ENCODE results near the gene CRIP1. TPM values are rescaled to one million over a fixed set of nuclear protein-coding genes. Genes with fewer than 3 reads are reported as not detected.

The CRIP1 gene
- total RNA-seq, 2 experiments from 2014 or later: 93.9 to 95.7 TPM

DNA sequence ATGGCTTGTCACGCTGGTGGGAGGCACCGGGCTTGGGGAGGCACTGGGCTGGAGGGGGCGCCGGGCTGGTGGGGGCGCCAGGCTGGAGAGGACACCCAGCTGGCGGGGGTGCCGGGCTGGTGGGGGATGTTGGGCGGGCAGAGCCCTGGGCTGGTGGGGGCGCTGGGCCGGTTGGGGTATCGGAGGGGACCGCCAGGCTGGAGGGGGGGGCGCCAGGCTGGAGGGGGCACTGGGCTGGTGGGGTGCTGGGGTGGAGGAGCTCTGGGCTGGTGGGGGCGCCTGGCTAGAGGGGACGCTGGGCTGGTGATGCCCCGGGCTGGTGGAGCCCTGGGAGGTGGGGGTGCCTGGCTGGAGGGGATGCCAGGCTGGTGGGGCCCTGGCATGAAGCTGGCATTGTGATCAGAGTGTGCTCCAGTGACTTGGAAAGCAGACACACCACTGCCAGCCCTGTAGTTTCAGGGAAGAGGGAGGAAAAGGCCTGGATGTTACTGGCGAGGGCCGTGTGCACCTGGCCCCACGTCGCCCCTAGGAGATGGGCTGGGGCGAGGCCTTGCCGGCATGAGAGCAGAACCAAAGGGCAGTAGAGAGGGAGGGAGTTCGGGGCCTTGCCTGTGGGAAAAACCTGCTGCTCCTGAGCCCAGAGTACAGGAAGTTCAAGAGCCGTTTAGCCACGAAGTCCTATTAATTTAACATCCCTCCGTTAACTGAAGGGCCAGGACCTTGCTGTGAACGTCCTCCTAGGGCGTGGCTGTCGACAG is 17.4 kb downstream of the CRIP1 start:
- intact Hi-C loops (cut with micrococcal nuclease): no loop called here
- no peak overlapping the region for H3K27ac Mint-ChIP-seq
- H3K4me1 Mint-ChIP-seq (ENCODE audit: low read depth): no peaks in the 10 kb centered on the region
- ATAC-seq (no peak), DNase-seq (no peak)
- no peak overlapping the region for H3K4me3 Mint-ChIP-seq
- TF ChIP-seq, protein P1, sequence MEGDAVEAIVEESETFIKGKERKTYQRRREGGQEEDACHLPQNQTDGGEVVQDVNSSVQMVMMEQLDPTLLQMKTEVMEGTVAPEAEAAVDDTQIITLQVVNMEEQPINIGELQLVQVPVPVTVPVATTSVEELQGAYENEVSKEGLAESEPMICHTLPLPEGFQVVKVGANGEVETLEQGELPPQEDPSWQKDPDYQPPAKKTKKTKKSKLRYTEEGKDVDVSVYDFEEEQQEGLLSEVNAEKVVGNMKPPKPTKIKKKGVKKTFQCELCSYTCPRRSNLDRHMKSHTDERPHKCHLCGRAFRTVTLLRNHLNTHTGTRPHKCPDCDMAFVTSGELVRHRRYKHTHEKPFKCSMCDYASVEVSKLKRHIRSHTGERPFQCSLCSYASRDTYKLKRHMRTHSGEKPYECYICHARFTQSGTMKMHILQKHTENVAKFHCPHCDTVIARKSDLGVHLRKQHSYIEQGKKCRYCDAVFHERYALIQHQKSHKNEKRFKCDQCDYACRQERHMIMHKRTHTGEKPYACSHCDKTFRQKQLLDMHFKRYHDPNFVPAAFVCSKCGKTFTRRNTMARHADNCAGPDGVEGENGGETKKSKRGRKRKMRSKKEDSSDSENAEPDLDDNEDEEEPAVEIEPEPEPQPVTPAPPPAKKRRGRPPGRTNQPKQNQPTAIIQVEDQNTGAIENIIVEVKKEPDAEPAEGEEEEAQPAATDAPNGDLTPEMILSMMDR (IDR thresholded peaks at IDR 0.05): no peak
- CTCF ChIA-PET: no interaction called here
- POLR2A ChIA-PET: no interaction called here
- no peaks in the 10 kb centered on the region for H3K36me3 Mint-ChIP-seq (ENCODE audit: low read depth)
- no peaks in the 10 kb centered on the region for H3K9me3 Mint-ChIP-seq
- peaks cover 14% of the 10 kb centered on the region for H3K27me3 Mint-ChIP-seq

DNA sequence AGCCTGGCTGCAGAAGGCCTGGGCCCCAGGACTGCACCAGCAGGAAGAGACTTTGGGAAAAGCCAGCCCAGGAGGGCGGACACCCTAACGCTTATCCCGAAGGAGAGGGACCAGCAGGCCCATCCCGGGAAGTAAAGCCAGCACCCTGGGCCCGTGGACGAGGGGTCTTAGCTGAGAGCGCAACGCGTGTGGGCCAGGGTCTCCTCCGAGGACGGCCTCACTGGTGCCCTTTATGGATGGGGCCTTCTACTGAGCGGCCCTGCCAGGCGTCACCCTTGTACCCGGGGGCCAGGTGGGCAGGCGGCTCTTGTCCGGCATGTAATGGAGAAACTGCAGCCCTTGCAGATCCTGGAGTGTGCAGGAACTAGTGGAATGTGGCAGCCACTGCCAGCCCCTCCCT is 18.4 kb downstream of the CRIP1 start:
- Mint-ChIP-seq H3K27ac (no peak overlapping the region), H3K4me3 (no peak overlapping the region), H3K9me3 (no peaks in the 10 kb centered on the region), H3K27me3 (peaks cover 14% of the 10 kb centered on the region), H3K36me3 (ENCODE audit: low read depth) (no peaks in the 10 kb centered on the region), H3K4me1 (ENCODE audit: low read depth) (no peaks in the 10 kb centered on the region)
- CTCF ChIA-PET: no interaction called here
- TF ChIP-seq, protein P1 (IDR thresholded peaks at IDR 0.05): no peak
- DNase-seq (no peak), ATAC-seq (no peak)
- POLR2A ChIA-PET: interaction anchor here (0.6 kb wide), 1 partner anchor 10 kb away, joined by 3 read pairs; no protein-coding TSS in a partner anchor
- intact Hi-C loops (cut with micrococcal nuclease): no loop called here

DNA sequence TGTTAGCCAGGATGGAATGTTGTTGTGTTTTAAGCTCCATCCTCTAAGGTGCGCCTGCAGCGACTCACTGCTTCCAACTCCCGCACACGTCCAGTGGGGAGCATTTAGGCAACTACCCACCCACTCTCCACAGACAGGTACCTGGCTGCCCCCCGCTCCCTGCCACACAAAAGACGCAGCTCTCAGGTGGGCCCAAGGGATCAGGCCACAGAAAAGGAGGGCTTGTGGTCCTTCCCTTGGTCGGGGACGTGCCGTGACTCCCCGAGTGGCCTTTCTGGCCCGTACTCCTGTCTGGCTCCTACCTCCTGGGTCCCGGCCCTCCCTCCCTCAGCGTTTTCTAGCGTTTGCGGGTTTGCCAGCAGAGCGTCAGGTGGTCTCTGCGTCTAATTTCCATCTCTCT is 20.6 kb downstream of the CRIP1 start:
- ATAC-seq: no peak
- ChIA-PET POLR2A (interaction anchor here (0.6 to 1.4 kb wide), 2 partner anchors 10 kb away, joined by 3 to 5 read pairs; no protein-coding TSS in a partner anchor), CTCF (interaction anchor here (1.1 kb wide), 1 partner anchor 27 kb away, joined by 4 read pairs; no protein-coding TSS in a partner anchor)
- no peak for DNase-seq
- Mint-ChIP-seq H3K4me3 (no peak overlapping the region), H3K9me3 (no peaks in the 10 kb centered on the region), H3K27me3 (peaks cover 22% of the 10 kb centered on the region), H3K4me1 (ENCODE audit: low read depth) (no peaks in the 10 kb centered on the region), H3K36me3 (ENCODE audit: low read depth) (no peaks in the 10 kb centered on the region), H3K27ac (no peak overlapping the region)
- TF ChIP-seq, protein P1 (IDR thresholded peaks at IDR 0.05): no peak
- intact Hi-C loops (cut with micrococcal nuclease): no loop called here

DNA sequence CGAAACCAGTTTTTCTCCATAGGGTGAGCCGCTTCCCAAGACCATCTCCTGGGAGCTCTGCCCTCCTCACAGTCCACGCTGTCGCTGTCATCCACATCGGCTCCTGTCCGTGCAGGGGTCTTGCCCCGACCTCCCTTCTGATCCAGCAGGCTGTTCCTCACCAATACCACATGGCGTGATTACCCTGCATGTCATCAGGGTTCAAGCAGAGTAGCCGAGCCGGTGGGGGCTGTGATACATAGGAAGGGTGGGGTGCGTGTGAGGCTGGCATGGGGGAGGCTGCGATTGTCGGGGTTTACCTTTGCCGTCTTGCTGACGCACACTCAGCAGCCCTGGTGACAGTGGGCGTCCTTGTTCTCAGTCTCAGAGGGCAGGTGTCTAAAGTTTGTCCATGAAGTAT is 21.4 kb downstream of the CRIP1 start:
- TF ChIP-seq, protein P1 (IDR thresholded peaks at IDR 0.05): no peak
- ATAC-seq (no peak), DNase-seq (no peak)
- peaks cover 20% of the 10 kb centered on the region for H3K27me3 Mint-ChIP-seq
- H3K36me3 Mint-ChIP-seq (ENCODE audit: low read depth): no peaks in the 10 kb centered on the region
- no peaks in the 10 kb centered on the region for H3K9me3 Mint-ChIP-seq
- no peaks in the 10 kb centered on the region for H3K4me1 Mint-ChIP-seq (ENCODE audit: low read depth)
- no peak overlapping the region for H3K4me3 Mint-ChIP-seq
- POLR2A ChIA-PET: interaction anchor here (1.4 kb wide), 1 partner anchor 10 kb away, joined by 5 read pairs; no protein-coding TSS in a partner anchor
- CTCF ChIA-PET: interaction anchor here (1.1 kb wide), 1 partner anchor 27 kb away, joined by 4 read pairs; no protein-coding TSS in a partner anchor
- intact Hi-C loops (cut with micrococcal nuclease): no loop called here
- H3K27ac Mint-ChIP-seq: no peak overlapping the region

DNA sequence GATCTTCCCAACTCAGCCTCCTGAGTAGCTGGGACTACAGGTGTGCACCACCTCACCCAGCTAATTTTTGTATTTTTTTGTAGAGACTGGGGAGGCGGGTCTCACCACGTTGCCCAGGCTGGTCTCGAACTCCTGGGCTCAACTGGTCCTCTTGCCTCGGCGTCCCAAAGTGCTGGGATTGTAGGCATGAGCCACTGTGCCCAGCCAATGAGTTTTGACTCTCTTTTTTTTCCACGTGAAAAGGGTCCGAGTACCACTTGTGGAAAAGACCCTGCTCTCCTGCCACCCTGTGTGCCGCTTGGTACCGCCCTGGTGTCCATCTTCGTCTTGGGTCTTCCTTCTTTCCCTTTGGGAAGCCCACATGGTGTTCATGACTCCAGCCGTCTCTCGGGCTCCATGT is 21.9 kb downstream of the CRIP1 start:
- no peak overlapping the region for H3K27ac Mint-ChIP-seq
- no peak overlapping the region for H3K4me3 Mint-ChIP-seq
- ChIA-PET POLR2A (interaction anchor here (1.4 kb wide), 1 partner anchor 11 kb away, joined by 5 read pairs; no protein-coding TSS in a partner anchor), CTCF (no interaction called here)
- H3K9me3 Mint-ChIP-seq: no peaks in the 10 kb centered on the region
- H3K27me3 Mint-ChIP-seq: peaks cover 20% of the 10 kb centered on the region
- TF ChIP-seq, protein P1 (IDR thresholded peaks at IDR 0.05): no peak
- no peaks in the 10 kb centered on the region for H3K4me1 Mint-ChIP-seq (ENCODE audit: low read depth)
- no peak for ATAC-seq
- H3K36me3 Mint-ChIP-seq (ENCODE audit: low read depth): no peaks in the 10 kb centered on the region
- no peak for DNase-seq
- intact Hi-C loops (cut with micrococcal nuclease): no loop called here
